ENCODE data around the gene RPS19. TPM values are rescaled to one million over a fixed set of nuclear protein-coding genes. Genes with fewer than 3 reads are reported as not detected.

Gene RPS19
- total RNA-seq, 4 donors from 2014 or later, result 922 to 1,801 (median 1,460) TPM

- Histone ChIP-seq H3K4me3 (no peak overlapping the region), H3K9me3 (no peaks in the 10 kb centered on the region), H3K27me3 (peaks cover 5 to 100% (median 37%) of the 10 kb centered on the region in 4 donors), H3K27ac (no peak overlapping the region), H3K4me1 (no peaks in the 10 kb centered on the region), H3K36me3 (no peaks in the 10 kb centered on the region)
- TF ChIP-seq POLR2A (IDR thresholded peaks at IDR 0.05), result no peak
- TF ChIP-seq, protein P1, sequence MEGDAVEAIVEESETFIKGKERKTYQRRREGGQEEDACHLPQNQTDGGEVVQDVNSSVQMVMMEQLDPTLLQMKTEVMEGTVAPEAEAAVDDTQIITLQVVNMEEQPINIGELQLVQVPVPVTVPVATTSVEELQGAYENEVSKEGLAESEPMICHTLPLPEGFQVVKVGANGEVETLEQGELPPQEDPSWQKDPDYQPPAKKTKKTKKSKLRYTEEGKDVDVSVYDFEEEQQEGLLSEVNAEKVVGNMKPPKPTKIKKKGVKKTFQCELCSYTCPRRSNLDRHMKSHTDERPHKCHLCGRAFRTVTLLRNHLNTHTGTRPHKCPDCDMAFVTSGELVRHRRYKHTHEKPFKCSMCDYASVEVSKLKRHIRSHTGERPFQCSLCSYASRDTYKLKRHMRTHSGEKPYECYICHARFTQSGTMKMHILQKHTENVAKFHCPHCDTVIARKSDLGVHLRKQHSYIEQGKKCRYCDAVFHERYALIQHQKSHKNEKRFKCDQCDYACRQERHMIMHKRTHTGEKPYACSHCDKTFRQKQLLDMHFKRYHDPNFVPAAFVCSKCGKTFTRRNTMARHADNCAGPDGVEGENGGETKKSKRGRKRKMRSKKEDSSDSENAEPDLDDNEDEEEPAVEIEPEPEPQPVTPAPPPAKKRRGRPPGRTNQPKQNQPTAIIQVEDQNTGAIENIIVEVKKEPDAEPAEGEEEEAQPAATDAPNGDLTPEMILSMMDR (IDR thresholded peaks at IDR 0.05), result no peak
- 15 to 27% methylated on average over 19 to 20 of the region's 22 CpGs for WGBS, 2 donors
- intact Hi-C loops (cut with DNase I), result no loop called here
- no peak for DNase-seq
Measured at GRCh38 chr19:41921577-41922576, 61.8 kb downstream of the RPS19 start.

Small RNA genes within 50 kb of the gene (small RNA-seq; reads per million reads assigned to genes)
- gene MIR6797, result 0 reads per million in 4 donors

Other genes starting within 250 kb of the RPS19 start
- gene CEACAM4, start 233.2 kb upstream of the RPS19 start, total RNA-seq, result 1 to 10 TPM in 2 of 4 donors, not detected in 2; 1.1 to 2.9 TPM
- gene CEACAM7, start 172.0 kb upstream of the RPS19 start, total RNA-seq, result 100 to 1,000 TPM in 2 of 4 donors, 10 to 100 TPM in 2; 10.5 to 103 (median 76.7) TPM
- gene CEACAM5, start 151.6 kb upstream of the RPS19 start, total RNA-seq, result 100 to 1,000 TPM in 3 of 4 donors, 10 to 100 TPM in 1; 86.4 to 374 (median 293) TPM
- gene CEACAM6, start 104.7 kb upstream of the RPS19 start, total RNA-seq, result 100 to 1,000 TPM in 3 of 4 donors, 10 to 100 TPM in 1; 70.8 to 288 (median 176) TPM
- gene CEACAM3, start 63.7 kb upstream of the RPS19 start, total RNA-seq, result 1 to 10 TPM in 2 of 4 donors, under 1 TPM in 2; 0.42 to 1.3 (median 0.99) TPM
- gene LYPD4, start 15.6 kb upstream of the RPS19 start, total RNA-seq, result not detected
- gene DMRTC2, start 15.2 kb upstream of the RPS19 start, total RNA-seq, result not detected
- 1 to 10 TPM in 2 of 4 donors, not detected in 2; 1.7 to 3.1 TPM for gene CD79A, start 17.0 kb downstream of the RPS19 start, total RNA-seq
- gene ARHGEF1, start 22.9 kb downstream of the RPS19 start, total RNA-seq, result 10 to 100 TPM; 31.0 to 59.5 (median 56.2) TPM
- gene ERFL, start 68.2 kb downstream of the RPS19 start, total RNA-seq, result not detected
- gene RABAC1, start 99.1 kb downstream of the RPS19 start, total RNA-seq, result 100 to 1,000 TPM in 3 of 4 donors, 10 to 100 TPM in 1; 47.4 to 113 (median 103) TPM
- under 1 TPM in 2 of 4 donors, not detected in 2; 0.19 to 0.42 TPM for gene ATP1A3, start 134.0 kb downstream of the RPS19 start, total RNA-seq
- 1 to 10 TPM in 1 of 4 donors, under 1 TPM in 3; 0.08 to 1.1 (median 0.37) TPM for gene GRIK5, start 210.0 kb downstream of the RPS19 start, total RNA-seq
- 10 to 100 TPM; 13.2 to 24.3 (median 16.2) TPM for gene ZNF574, start 215.9 kb downstream of the RPS19 start, total RNA-seq

All from esophagus squamous epithelium (tissue), 5 donors.